ENCODE data around the gene AGBL1. TPM values are rescaled to one million over a fixed set of nuclear protein-coding genes. Genes with fewer than 3 reads are reported as not detected.

AGBL1 gene
- total and polyA plus RNA-seq, 2 experiments from 2014 or later, result 0.03 TPM; not detected in 1

- Mint-ChIP-seq H3K4me1 (peaks cover 2% of the 10 kb centered on the region; the same call in 2 of the 3 replicates), H3K4me3 (no peak overlapping the region), H3K27ac (no peak overlapping the region), H3K27me3 (ENCODE audit: insufficient read depth, low read depth, poor library complexity) (no peaks in the 10 kb centered on the region), H3K9me3 (no peaks in the 10 kb centered on the region; the same call in 1 of the 3 replicates), H3K36me3 (ENCODE audit: low read depth) (no peaks in the 10 kb centered on the region)
- H4K20me1 ChIP-seq (replicated peaks; ENCODE audit: insufficient read depth), result no peaks in the 10 kb centered on the region
- H3K4me1 ChIP-seq (ENCODE audit: insufficient read depth), result no peaks in the 10 kb centered on the region
- no peaks in the 10 kb centered on the region for H3F3A ChIP-seq (replicated peaks; ENCODE audit: low read depth)
- TF ChIP-seq ETS1 (IDR thresholded peaks at IDR 0.05) (no peak), NANOG (IDR thresholded peaks at IDR 0.05; ENCODE audit: borderline replicate concordance) (no peak), ZNF462 (CRISPR knock-in tag; IDR thresholded peaks at IDR 0.05) (no peak), CREB1 (CRISPR knock-in tag; IDR thresholded peaks at IDR 0.05; ENCODE audit: low read depth) (no peak)
- H3K9me2 ChIP-seq (ENCODE audit: insufficient read depth), result 0 out of 2 replicates have a peak, but pooled peaks cover 2% of the 10 kb centered on the region
- no peaks in the 10 kb centered on the region for H3K36me3 ChIP-seq (ENCODE audit: insufficient read depth)
- no peak overlapping the region for H3K4me2 ChIP-seq
- no peak overlapping the region for H3K27ac ChIP-seq (ENCODE audit: low read depth)
- H3K79me2 ChIP-seq (replicated peaks; ENCODE audit: insufficient read depth), result no peaks in the 10 kb centered on the region
- no peak overlapping the region for H3K4me3 ChIP-seq
- no peaks in the 10 kb centered on the region for H3K27me3 ChIP-seq (ENCODE audit: insufficient read depth)
- no peak for ATAC-seq
- DNase-seq (ENCODE audit: low spot score), result no peak
- no peak overlapping the region for H2AFZ ChIP-seq
Measured at GRCh38 chr15:86337071-86337470, 257.4 kb downstream of the AGBL1 start.

- no peaks in the 10 kb centered on the region; the same call in 1 of the 2 replicates for H3K4me1 ChIP-seq (ENCODE audit: insufficient read depth)
- Mint-ChIP-seq H3K27me3 (ENCODE audit: insufficient read depth, low read depth, poor library complexity) (peaks cover 1% of the 10 kb centered on the region), H3K27ac (no peak overlapping the region), H3K9me3 (no peaks in the 10 kb centered on the region), H3K4me1 (peaks cover 7% of the 10 kb centered on the region; the same call in 1 of the 3 replicates), H3K36me3 (ENCODE audit: low read depth) (no peaks in the 10 kb centered on the region), H3K4me3 (no peak overlapping the region)
- H3K36me3 ChIP-seq (ENCODE audit: insufficient read depth), result no peaks in the 10 kb centered on the region
- ATAC-seq (no peak), DNase-seq (ENCODE audit: low spot score) (no peak)
- H3K4me2 ChIP-seq, result no peak overlapping the region
- TF ChIP-seq JUNB (IDR thresholded peaks at IDR 0.05; ENCODE audit: unreplicated experiment) (no peak), EZH2phosphoT487 (IDR thresholded peaks at IDR 0.05; ENCODE audit: unreplicated experiment) (no peak), STAT1 (IDR thresholded peaks at IDR 0.05; ENCODE audit: unreplicated experiment) (no peak), NANOG (IDR thresholded peaks at IDR 0.05; ENCODE audit: borderline replicate concordance) (no peak), ZNF331 (CRISPR knock-in tag; IDR thresholded peaks at IDR 0.05; ENCODE audit: low read depth) (no peak)
- no peak overlapping the region for H3K4me3 ChIP-seq
- H2AFZ ChIP-seq, result no peak overlapping the region
- no peaks in the 10 kb centered on the region for H3K27me3 ChIP-seq (ENCODE audit: insufficient read depth)
- H3K27ac ChIP-seq (ENCODE audit: low read depth), result no peak overlapping the region
- no peaks in the 10 kb centered on the region for H3K79me2 ChIP-seq (replicated peaks; ENCODE audit: insufficient read depth)
- no peaks in the 10 kb centered on the region for H3F3A ChIP-seq (replicated peaks; ENCODE audit: low read depth)
- H3K9me2 ChIP-seq (ENCODE audit: insufficient read depth), result peaks cover 15% of the 10 kb centered on the region
- H4K20me1 ChIP-seq (replicated peaks; ENCODE audit: insufficient read depth), result no peaks in the 10 kb centered on the region
Measured at GRCh38 chr15:86347245-86347644, 267.6 kb downstream of the AGBL1 start.

Measured in GM23338 (cell line).